C4-2B (cell line): ENCODE data around the gene FAM98B.

ENCODE experiments used
- H3K27ac ChIP-seq: fragments of 450-650 bp; 2 replicates; pipeline ENCODE4 v1.5.1; 2017
- CTCF ChIP-seq: fragments of 450-650 bp; conservative IDR thresholded peaks from 2 replicates; pipeline ENCODE4 v1.5.1; 2017; ENCODE audit warnings: mild to moderate bottlenecking
- ZFX ChIP-seq: fragments of 450-650 bp; IDR thresholded peaks from 2 replicates; pipeline ENCODE4 v1.6.1; 2017

Gene FAM98B

GRCh38 chr15:38440353-38441129, 13.4 kb upstream of the FAM98B start:
- H3K27ac ChIP-seq, result peak overlapping the region; percentile 36

GRCh38 chr15:38441130-38441519, 12.8 kb upstream of the FAM98B start:
- H3K27ac ChIP-seq, result peak overlapping the region; percentile 36
- TF ChIP-seq ZFX, result no peak
- TF ChIP-seq CTCF, result no peak

More at GRCh38 chr15:38440353-38441129, 13.4 kb upstream of the FAM98B start:
- no peak for TF ChIP-seq ZFX
- peak; percentile 97 for TF ChIP-seq CTCF

GRCh38 chr15:38454696-38455090, 766 bp downstream of the FAM98B start:
- TF ChIP-seq CTCF, result no peak
- TF ChIP-seq ZFX, result no peak
- H3K27ac ChIP-seq, result peak overlapping the region; percentile 78

GRCh38 chr15:38455092-38455491, 1.2 kb downstream of the FAM98B start:
- peak overlapping the region; percentile 78; the same call in 1 of the 2 replicates for H3K27ac ChIP-seq
- no peak for TF ChIP-seq CTCF
- TF ChIP-seq ZFX, result no peak

GRCh38 chr15:38458646-38459045, 4.7 kb downstream of the FAM98B start:
- no peak overlapping the region for H3K27ac ChIP-seq
- TF ChIP-seq ZFX (no peak), CTCF (no peak)

- TF ChIP-seq CTCF (no peak), ZFX (no peak)
- no peak overlapping the region for H3K27ac ChIP-seq
Measured at GRCh38 chr15:38459480-38459879, 5.6 kb downstream of the FAM98B start.

- no peak overlapping the region for H3K27ac ChIP-seq
- TF ChIP-seq ZFX (no peak), CTCF (no peak)
Measured at GRCh38 chr15:38460543-38460942, 6.6 kb downstream of the FAM98B start.
